GM13977 (cell line): ENCODE results near the gene PMVK.

Experiments used
- DNase-seq: peaks from one replicate; pipeline ENCODE4 v3.0.0; 2012; ENCODE audit warnings: low spot score
- CTCF ChIP-seq: IDR thresholded peaks from 2 replicates; pipeline ENCODE4 v1.5.1; 2012; ENCODE audit warnings: mild to moderate bottlenecking, control low read depth; ENCODE audit not compliant: insufficient read depth; ENCODE audit errors: extremely low read depth, missing control alignments
- in situ Hi-C: fragments of 300-500 bp; cut with MboI; formaldehyde crosslinking; loops from one replicate; pipeline ENCODE4 v1.12.0; 2022; ENCODE audit warnings: low sequenced_read_pairs, low pct_unique_long_range_greater_than_20kb, mixed read lengths, inconsistent platforms; ENCODE audit not compliant: unreplicated experiment

PMVK gene

GRCh38 chr1:154902938-154903566 is 33.5 kb downstream of the PMVK start:
- no peak for TF ChIP-seq CTCF
- in situ Hi-C loops, result no loop called here
- no peak for DNase-seq

- in situ Hi-C loops, result no loop called here
- no peak for DNase-seq
- no peak for TF ChIP-seq CTCF
Measured at GRCh38 chr1:154901591-154901990, 34.9 kb downstream of the PMVK start.

- no peak for TF ChIP-seq CTCF
- DNase-seq, result no peak
- in situ Hi-C loops, result loop anchor here (25.0 kb wide), 1 partner anchor 337 kb away; the partner anchor contains the start of genes CHRNB2 and UBE2Q1
Measured at GRCh38 chr1:154899041-154899440, 37.5 kb downstream of the PMVK start.

- no peak for TF ChIP-seq CTCF
Measured at GRCh38 chr1:154896771-154897286, 39.7 kb downstream of the PMVK start.

GRCh38 chr1:154895798-154896197 is 40.7 kb downstream of the PMVK start:
- in situ Hi-C loops, result loop anchor here (25.0 kb wide), 1 partner anchor 333 kb away; the partner anchor contains the start of genes CHRNB2 and UBE2Q1
- TF ChIP-seq CTCF, result no peak
- no peak for DNase-seq

More at GRCh38 chr1:154896771-154897286, 39.7 kb downstream of the PMVK start:
- in situ Hi-C loops, result loop anchor here (25.0 kb wide), 1 partner anchor 335 kb away; the partner anchor contains the start of genes CHRNB2 and UBE2Q1
- no peak for DNase-seq

GRCh38 chr1:154891452-154891851 is 45.1 kb downstream of the PMVK start:
- in situ Hi-C loops, result loop anchor here (25.0 kb wide), 1 partner anchor 329 kb away; the partner anchor contains the start of genes CHRNB2 and UBE2Q1
- DNase-seq, result no peak
- no peak for TF ChIP-seq CTCF
